Motor neuron (in vitro differentiated cells): Measurements from ENCODE around the gene PLD1. TPM values are rescaled to one million over a fixed set of nuclear protein-coding genes. Genes with fewer than 3 reads are reported as not detected.

Source experiments
- ATAC-seq, 8 experiments: fragments of 200-7000 bp; cut with Tn5 transposase; replicated peaks in 6 of 8; 2 replicates each; pipeline ENCODE4 v1.8.0; 2021; ENCODE audit warnings: mild to moderate bottlenecking in 8 of 8, moderate library complexity in 8 of 8
- H3K27ac ChIP-seq, 2 donors: fragments of 250-450 bp; sonication (Bioruptor Pico); 2 replicates each; pipeline ENCODE4 v1.9.0; 2021; ENCODE audit warnings: antibody characterized with exemption in 2 of 2, mild to moderate bottlenecking in 2 of 2, moderate library complexity in 1 of 2
- H3K4me1 ChIP-seq, 2 donors: fragments of 250-450 bp; sonication (Bioruptor Pico); replicated peaks in 1 of 2; 2 replicates each; pipeline ENCODE4 v1.6.1; 2021; ENCODE audit warnings: antibody characterized with exemption in 2 of 2, mild to moderate bottlenecking in 2 of 2, moderate library complexity in 1 of 2
- H3K4me3 ChIP-seq, 5 donors: fragments of 250-450 bp; sonication (Bioruptor Pico); 2 replicates each; pipeline ENCODE4 v1.9.0; 2021; ENCODE audit warnings: antibody characterized with exemption in 5 of 5, mild to moderate bottlenecking in 5 of 5, moderate library complexity in 4 of 5
- WGBS, 10 experiments: fragments of 450-650 bp; shearing (Covaris generic); methylation state at CpG; one replicate each; pipeline ENCODE4 v1.0.0; 2022; 5-methylcytosine and 5-hydroxymethylcytosine counted together
- in situ Hi-C, 9 experiments: fragments of 400-800 bp; cut with MboI; loops; one replicate each; pipeline ENCODE4 v1.15.0; 2021; ENCODE audit warnings: low sequenced_read_pairs in 9 of 9, low pct_unique_long_range_greater_than_20kb in 2 of 9; ENCODE audit not compliant: unreplicated experiment in 9 of 9
- total RNA-seq, 8 experiments: library from RNA; unstranded; fragments of 300-600 nt; gene quantifications; 2 replicates each; pipeline versions ENCODE4 v1.2.3 to v1.2.4, GENCODE V29; 2022

Gene PLD1
- total RNA-seq, 8 experiments from 2014 or later = 0.50 to 76.0 (median 13.7) TPM

DNA sequence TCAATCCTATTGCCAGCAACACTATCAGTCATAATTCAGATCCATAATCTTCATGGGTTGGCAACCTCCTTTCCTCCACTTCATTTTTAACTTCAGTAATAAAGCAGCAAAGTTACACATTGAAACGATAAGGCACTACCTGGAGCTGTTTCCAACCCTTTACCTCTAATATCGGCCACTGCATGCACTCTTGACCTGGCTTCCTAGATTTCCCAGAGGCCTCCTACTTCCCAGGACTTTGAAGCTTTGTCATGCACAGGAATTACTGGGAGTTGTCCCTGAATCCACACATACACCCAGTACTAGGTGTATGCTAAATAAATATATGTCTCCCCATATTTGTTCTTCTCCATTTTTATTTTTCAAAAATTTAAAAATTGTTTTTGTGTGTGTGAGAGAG lies 126.1 kb downstream of the PLD1 start:
- ATAC-seq = no peak
- in situ Hi-C loops = no loop called here

DNA sequence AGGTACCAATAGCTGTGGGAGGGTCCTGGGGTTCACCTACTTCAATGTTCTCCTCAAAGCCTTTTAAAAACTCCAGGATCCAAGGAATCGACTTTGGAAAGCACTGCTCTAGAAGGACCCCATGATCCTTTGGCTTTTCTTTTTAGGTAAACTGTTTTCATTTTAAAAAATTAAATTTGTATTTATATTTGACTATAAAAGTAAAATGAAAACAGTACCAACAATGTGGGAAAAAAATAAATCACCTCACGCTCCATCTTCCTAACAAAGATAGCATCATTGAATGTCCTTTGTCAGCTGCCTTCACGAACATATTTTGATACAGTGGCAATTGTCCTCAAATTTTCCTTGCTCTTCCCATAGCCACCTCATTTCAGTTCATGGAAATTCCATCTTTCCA lies 127.5 kb downstream of the PLD1 start:
- H3K4me1 ChIP-seq = peaks cover 0 to 2% of the 10 kb centered on the region in 2 donors
- ATAC-seq = no peak
- in situ Hi-C loops = no loop called here
- WGBS, 10 experiments = 48 to 100% (median 83%) methylated on average over 1 to 3 of the region's 3 CpGs
- no peak overlapping the region for H3K4me3 ChIP-seq
- no peak overlapping the region for H3K27ac ChIP-seq

More for the DNA sequence above, 126.1 kb downstream of the PLD1 start:
- no peaks in the 10 kb centered on the region for H3K4me1 ChIP-seq
- no peak overlapping the region for H3K27ac ChIP-seq
- H3K4me3 ChIP-seq = no peak overlapping the region
- WGBS, 10 experiments = 73 to 100% (median 89%) methylated on average over 1 to 2 of the region's 2 CpGs; no CpG with 5 or more reads in 4 of the 10 experiments

DNA sequence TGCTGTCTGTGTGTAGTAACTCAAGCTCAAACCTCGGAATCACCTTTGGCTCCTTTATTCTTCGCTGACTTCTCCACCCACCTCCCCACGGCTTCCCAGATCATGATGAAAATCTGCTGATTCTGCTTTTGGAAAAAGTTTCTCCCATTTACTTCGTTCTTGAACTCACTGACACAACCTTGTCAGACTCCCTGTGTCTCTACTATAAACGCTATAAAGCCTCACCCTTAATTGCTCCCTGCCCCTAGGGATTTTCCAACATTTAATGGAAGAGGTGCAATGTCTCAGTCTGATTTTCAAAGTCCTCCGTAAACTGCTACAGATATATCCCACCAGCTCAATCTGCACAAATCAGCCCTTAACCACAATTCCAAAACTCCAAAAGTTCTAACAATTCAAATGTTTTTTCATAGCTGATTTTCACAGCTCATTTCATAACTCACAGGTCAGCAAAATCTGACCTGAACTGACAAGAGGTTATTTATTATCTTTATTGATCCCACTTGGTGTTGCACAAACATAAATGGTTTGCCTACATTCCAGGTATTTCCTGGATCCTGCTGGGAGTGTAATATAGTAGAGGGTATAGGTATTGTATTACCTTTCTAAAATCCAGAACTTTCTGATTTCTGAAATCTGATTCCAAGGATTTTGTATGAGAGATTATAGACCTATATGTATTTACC lies 129.4 kb downstream of the PLD1 start:
- H3K4me3 ChIP-seq = no peak overlapping the region
- WGBS, 10 experiments = 10 to 93% (median 86%) methylated on average over 2 to 6 of the region's 6 CpGs
- no peak overlapping the region for H3K27ac ChIP-seq
- in situ Hi-C loops = no loop called here
- ATAC-seq = no peak
- peaks cover 0 to 2% of the 10 kb centered on the region in 2 donors for H3K4me1 ChIP-seq

DNA sequence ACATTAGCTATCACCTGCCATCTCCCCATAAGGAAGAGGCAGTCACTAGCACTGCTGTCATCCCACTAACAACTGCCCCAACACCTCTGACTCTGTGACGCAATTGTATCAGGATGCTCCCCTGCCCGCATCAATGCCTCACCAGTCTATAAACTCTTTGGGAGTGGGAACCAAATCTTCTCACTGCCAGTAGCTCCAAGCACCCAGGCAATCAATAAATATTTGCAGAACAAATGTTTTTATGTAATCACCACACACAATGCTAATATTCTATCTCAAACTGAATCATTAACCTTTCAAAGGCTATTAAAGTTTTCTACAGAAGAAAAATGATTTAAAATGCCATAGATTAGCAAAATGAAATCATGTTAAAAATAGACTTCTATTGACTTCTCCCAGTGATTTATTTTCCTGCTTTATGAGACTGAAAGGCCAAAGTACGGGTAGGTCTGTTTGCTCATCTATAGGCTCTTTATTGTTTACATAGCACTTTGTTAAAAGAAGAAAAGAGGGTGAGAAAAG lies 131.3 kb downstream of the PLD1 start:
- Histone ChIP-seq H3K27ac (no peak overlapping the region), H3K4me3 (no peak overlapping the region), H3K4me1 (peaks cover 0 to 2% of the 10 kb centered on the region in 2 donors)
- WGBS, 10 experiments = 17 to 85% (median 60%) methylated on average over 1 to 3 of the region's 3 CpGs; no CpG with 5 or more reads in 2 of the 10 experiments
- ATAC-seq = peak in 2 of 8 experiments; percentile 27 to 44
- in situ Hi-C loops = no loop called here

DNA sequence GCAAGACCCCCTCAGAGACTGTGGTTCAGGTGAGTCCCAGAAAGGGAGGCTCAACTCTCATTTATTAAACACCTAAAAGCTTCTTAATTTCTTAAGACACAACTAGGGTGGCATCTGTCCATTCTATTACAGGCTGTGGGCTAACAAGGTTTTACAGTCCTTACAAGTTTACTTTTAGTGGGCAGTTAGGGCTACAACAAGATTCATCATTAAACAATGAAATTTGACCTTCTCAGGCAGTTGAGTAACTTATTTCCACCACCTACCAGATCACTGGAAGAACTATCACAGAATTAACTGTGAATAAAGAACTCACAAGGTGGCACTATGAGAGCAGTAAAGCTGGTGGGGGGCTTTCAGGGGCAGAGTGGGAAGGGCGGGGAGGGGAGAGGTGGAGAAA lies 132.6 kb downstream of the PLD1 start:
- Histone ChIP-seq H3K4me1 (peaks cover 0 to 2% of the 10 kb centered on the region in 2 donors), H3K27ac (no peak overlapping the region), H3K4me3 (no peak overlapping the region)
- 71% methylated on average over 1 of the region's 1 CpG; no CpG with 5 or more reads in 9 of the 10 experiments for WGBS, 10 experiments
- in situ Hi-C loops = no loop called here
- no peak for ATAC-seq

DNA sequence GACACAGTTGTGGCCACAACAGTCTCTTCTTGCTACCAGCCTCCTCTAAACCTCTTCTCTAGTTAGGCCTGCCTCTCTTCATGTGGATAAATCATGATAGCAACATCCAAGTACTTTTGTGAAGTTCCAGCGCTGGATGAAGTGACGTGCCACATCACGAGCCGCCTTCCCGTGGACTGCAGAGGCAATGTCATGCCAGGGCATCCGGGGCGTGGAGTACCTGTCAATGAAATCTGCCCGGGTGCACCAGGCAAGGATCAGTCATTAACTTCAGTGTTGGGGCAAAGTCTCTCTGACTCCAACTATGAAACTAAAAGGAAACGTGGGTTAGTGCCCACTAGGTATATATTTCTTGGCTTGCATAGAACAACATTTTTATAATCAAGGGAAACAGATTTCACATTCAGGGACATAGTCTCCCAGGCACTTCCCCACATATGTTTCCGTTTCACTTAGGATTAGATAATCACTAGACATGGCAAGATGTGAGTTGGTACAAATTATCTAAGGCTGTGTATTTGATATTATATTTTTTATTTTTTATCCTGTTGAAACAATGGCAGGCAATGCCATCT lies 133.6 kb downstream of the PLD1 start:
- no peak for ATAC-seq

DNA sequence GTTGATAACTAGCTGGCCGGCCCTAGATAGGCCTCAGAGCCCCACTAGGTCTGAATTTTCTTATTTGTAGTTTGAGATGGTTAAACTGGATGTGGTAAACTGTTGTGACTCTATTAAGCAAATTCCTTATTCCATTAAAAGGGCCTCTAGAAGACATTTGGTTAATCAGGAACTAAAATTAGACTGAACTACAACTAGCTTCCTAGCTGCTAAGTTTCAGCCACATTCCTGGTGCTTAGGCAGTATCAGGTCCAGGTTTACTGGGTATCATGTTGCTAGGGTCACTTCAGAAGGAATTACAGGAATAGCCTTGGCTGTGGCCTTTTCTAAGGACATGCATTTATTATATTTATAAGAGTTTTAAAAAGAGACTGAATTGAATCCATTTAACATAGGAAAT lies 136.3 kb downstream of the PLD1 start:
- peaks cover 0 to 2% of the 10 kb centered on the region in 2 donors for H3K4me1 ChIP-seq
- 57 to 100% (median 94%) methylated on average over 1 of the region's 1 CpG; no CpG with 5 or more reads in 4 of the 10 experiments for WGBS, 10 experiments
- H3K27ac ChIP-seq = no peak overlapping the region
- ATAC-seq = no peak
- no peak overlapping the region for H3K4me3 ChIP-seq
- in situ Hi-C loops = no loop called here

More for the DNA sequence above, 133.6 kb downstream of the PLD1 start:
- H3K27ac ChIP-seq = no peak overlapping the region
- peaks cover 0 to 2% of the 10 kb centered on the region in 2 donors for H3K4me1 ChIP-seq
- WGBS, 10 experiments = 43 to 94% (median 80%) methylated on average over 1 to 10 of the region's 10 CpGs; no CpG with 5 or more reads in 5 of the 10 experiments
- in situ Hi-C loops = no loop called here
- no peak overlapping the region for H3K4me3 ChIP-seq

DNA sequence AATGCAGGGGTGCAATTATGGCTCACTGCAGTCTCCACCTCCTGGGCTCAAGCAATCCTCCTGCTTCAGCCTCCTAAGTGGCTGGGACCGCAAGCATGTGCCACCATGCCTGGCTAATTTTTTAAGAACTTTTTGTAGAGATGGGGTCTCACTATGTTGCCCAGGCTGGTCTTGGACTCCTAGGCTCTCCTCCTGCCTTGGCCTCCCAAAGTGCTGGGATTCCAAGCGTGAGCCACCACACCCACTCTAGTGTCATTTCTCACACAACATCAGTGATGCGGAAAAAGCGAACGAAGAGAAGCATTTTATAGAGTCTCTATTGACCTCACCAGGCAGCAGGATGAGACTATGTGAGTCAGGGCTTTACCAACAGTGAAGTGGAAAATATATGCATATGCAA lies 137.7 kb downstream of the PLD1 start:
- peak in 1 of 8 experiments; percentile 27 for ATAC-seq
- H3K4me3 ChIP-seq = no peak overlapping the region
- H3K4me1 ChIP-seq = no peaks in the 10 kb centered on the region
- H3K27ac ChIP-seq = no peak overlapping the region
- in situ Hi-C loops = no loop called here
- WGBS, 10 experiments = 83 to 100% (median 95%) methylated on average over 1 to 5 of the region's 5 CpGs; no CpG with 5 or more reads in 4 of the 10 experiments

DNA sequence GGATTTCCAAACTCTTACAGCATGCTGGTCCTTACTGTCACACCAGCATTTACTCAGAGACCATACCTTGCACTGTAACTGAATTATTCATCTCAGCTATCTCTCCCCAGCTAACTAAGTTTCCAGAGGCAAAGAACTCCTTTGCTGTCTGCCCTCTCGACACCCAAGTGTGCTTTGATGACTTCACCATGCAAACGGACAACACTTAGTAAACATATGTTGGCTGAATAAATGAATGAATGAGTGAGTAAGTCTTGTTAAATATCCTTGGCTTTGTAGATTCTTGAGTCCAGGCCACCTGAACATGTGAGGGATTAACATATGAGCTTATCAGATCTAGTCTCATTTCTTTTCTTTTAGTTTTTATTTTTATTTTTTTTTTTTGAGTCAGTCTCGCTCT lies 138.2 kb downstream of the PLD1 start:
- peak in 3 of 8 experiments; percentile 50 to 89 (median 78) for ATAC-seq
- 14 to 97% (median 74%) methylated on average over 1 to 3 of the region's 3 CpGs for WGBS, 10 experiments
- in situ Hi-C loops = no loop called here
- no peaks in the 10 kb centered on the region for H3K4me1 ChIP-seq
- no peak overlapping the region for H3K4me3 ChIP-seq
- no peak overlapping the region for H3K27ac ChIP-seq

DNA sequence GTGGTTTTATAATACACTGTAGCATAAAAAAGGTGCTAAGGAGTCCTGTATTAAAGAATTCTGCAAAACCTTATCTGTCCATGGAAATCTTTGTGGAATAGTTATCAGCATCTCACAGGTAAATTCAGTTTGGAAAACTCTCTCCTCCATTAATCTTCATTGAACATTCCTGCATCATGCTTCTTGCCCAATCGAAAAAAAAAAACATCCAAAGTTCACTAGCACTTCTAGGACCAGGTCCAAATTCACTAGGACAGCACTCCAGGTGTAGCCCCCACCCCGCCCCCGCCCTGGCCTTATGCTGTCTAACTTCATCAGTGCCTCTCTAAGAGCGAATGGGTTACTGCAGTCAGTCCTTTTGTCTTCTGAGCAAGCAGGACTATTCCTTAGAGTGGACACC lies 138.6 kb downstream of the PLD1 start:
- WGBS, 10 experiments = 80 to 90% (median 83%) methylated on average over 1 to 2 of the region's 4 CpGs; no CpG with 5 or more reads in 5 of the 10 experiments
- ATAC-seq = no peak
- Histone ChIP-seq H3K4me3 (no peak overlapping the region), H3K27ac (no peak overlapping the region), H3K4me1 (no peaks in the 10 kb centered on the region)
- in situ Hi-C loops = no loop called here

DNA sequence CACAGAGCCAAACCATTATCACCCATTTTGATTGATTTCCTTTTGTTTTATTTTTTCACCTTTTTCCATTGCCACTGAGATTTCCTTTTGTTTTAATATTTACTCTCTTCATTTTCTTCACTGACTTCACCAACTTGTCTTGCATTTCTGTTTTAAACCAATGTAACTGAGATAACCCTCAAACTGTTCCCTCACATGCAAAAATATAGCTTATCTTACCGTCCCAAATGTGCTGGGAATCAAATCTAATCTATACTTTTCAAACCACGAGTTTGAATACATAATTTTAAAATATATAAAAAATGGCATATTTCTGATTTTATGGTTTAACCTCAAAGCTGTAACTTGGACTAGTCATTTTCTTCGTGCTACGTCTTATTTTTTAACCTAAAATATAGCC lies 143.8 kb downstream of the PLD1 start:
- in situ Hi-C loops = no loop called here
- Histone ChIP-seq H3K27ac (no peak overlapping the region), H3K4me1 (no peaks in the 10 kb centered on the region), H3K4me3 (no peak overlapping the region)
- 63 to 100% (median 91%) methylated on average over 4 of the region's 4 CpGs; no CpG with 5 or more reads in 1 of the 10 experiments for WGBS, 10 experiments
- ATAC-seq = no peak

DNA sequence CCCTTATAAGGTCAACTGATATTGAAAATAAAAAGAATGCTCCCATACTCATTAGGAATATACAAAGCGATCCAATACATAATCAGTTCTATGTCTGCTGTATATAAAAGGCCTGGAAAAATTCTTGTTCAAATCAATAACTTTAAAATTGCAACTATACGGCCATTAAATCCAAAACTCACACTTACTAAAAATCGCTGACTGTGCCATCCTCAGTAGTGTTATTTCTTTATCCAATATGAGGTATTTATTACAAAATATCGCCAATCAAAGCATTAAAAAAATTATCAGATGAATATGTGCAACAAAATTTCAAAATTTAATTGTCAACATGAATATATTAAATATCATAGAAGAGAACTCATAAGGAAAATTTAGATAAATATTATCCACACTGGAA lies 146.5 kb downstream of the PLD1 start:
- Histone ChIP-seq H3K4me3 (no peak overlapping the region), H3K4me1 (no peaks in the 10 kb centered on the region), H3K27ac (no peak overlapping the region)
- in situ Hi-C loops = no loop called here
- ATAC-seq = no peak
- WGBS, 10 experiments = 54 to 100% (median 79%) methylated on average over 2 to 4 of the region's 4 CpGs

DNA sequence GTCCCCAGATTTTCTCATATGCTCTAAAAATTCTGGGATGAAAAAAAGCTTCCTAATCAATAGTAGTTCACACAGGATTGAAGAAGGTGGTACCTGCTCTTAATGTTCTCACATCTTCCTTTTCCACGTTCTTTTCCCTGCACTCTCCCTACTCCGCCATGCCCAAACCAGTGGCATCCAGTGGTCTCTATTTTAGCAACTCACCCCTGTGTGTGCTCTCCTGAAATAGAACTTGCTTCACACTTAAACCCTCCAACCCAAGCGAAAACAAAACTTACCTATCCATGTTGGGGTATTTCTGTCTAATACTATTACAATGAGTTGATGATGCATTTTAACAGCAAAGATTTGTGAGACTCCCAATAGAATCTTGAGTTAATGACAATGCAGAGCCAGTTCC lies 148.8 kb downstream of the PLD1 start:
- in situ Hi-C loops = no loop called here
- no peak overlapping the region for H3K27ac ChIP-seq
- no peak overlapping the region for H3K4me3 ChIP-seq
- H3K4me1 ChIP-seq = no peaks in the 10 kb centered on the region
- 52 to 100% (median 79%) methylated on average over 1 to 3 of the region's 3 CpGs; no CpG with 5 or more reads in 2 of the 10 experiments for WGBS, 10 experiments
- no peak for ATAC-seq
